Liver (tissue), 9 donors: ENCODE measurements around the gene MPC1. TPM values are rescaled to one million over a fixed set of nuclear protein-coding genes. Genes with fewer than 3 reads are reported as not detected.

Source experiments
- DNase-seq: peaks from one replicate; pipeline ENCODE4 v3.0.0-alpha.2; 2017; ENCODE audit warnings: low spot score
- H3K27ac ChIP-seq, 2 donors: one replicate each; pipeline ENCODE4 v1.7.0; 2013; ENCODE audit warnings: inconsistent platforms in 2 of 2, low read length in 2 of 2, control low read depth in 1 of 2, low read depth in 1 of 2, mild to moderate bottlenecking in 1 of 2
- H3K27me3 ChIP-seq, 4 donors: one replicate each; pipeline versions ENCODE4 v1.6.1 to v1.7.0; 2013; ENCODE audit warnings: low read length in 3 of 4, inconsistent platforms in 1 of 4, mild to moderate bottlenecking in 1 of 4, moderate library complexity in 1 of 4; ENCODE audit not compliant: control insufficient read depth in 4 of 4, insufficient read depth in 4 of 4
- H3K36me3 ChIP-seq, 4 donors: one replicate each; pipeline versions ENCODE4 v1.6.1 to v1.7.0; 2013; ENCODE audit warnings: low read length in 3 of 4, mild to moderate bottlenecking in 3 of 4, low read depth in 1 of 4, moderate library complexity in 1 of 4; ENCODE audit not compliant: control insufficient read depth in 4 of 4, insufficient read depth in 3 of 4
- H3K4me1 ChIP-seq, 4 donors: one replicate each; pipeline versions ENCODE4 v1.6.1 to v1.7.0; 2013; ENCODE audit warnings: low read length in 3 of 4, mild to moderate bottlenecking in 3 of 4, moderate library complexity in 1 of 4; ENCODE audit not compliant: control insufficient read depth in 4 of 4, insufficient read depth in 4 of 4
- H3K4me3 ChIP-seq, 3 donors: one replicate each; pipeline versions ENCODE4 v1.6.1 to v1.7.0; 2013; ENCODE audit warnings: low read length in 3 of 3, control low read depth in 1 of 3, low read depth in 1 of 3, mild to moderate bottlenecking in 1 of 3
- H3K9ac ChIP-seq, 2 donors: one replicate each; pipeline ENCODE4 v1.7.0; 2013; ENCODE audit warnings: low read length in 2 of 2, mild to moderate bottlenecking in 2 of 2, moderate library complexity in 2 of 2, control low read depth in 1 of 2, low read depth in 1 of 2
- H3K9me3 ChIP-seq, 4 donors: one replicate each; pipeline versions ENCODE4 v1.6.1 to v1.7.0; 2013; ENCODE audit warnings: low read length in 3 of 4; ENCODE audit not compliant: control insufficient read depth in 4 of 4
- ATF3 ChIP-seq: IDR thresholded peaks from 2 replicates; pipeline ENCODE4 v1.6.1; 2016; ENCODE audit warnings: antibody characterized with exemption
- CTCF ChIP-seq: fragments of 150-350 bp; IDR thresholded peaks from 2 replicates; pipeline ENCODE4 v1.5.1; 2017; ENCODE audit warnings: improper control_type of control experiment, low read depth, low read length; ENCODE audit not compliant: missing input control
- EGR1 ChIP-seq, 2 donors: IDR thresholded peaks; 2 replicates each; pipeline ENCODE4 v1.6.1; 2016 to 2018; ENCODE audit warnings: antibody characterized with exemption in 2 of 2, low read depth in 2 of 2
- FOXA1 ChIP-seq: IDR thresholded peaks from 2 replicates; pipeline ENCODE4 v1.6.1; 2016; ENCODE audit warnings: antibody characterized with exemption
- FOXA2 ChIP-seq: IDR thresholded peaks from 2 replicates; pipeline ENCODE4 v1.6.1; 2016; ENCODE audit warnings: antibody characterized with exemption
- GABPA ChIP-seq, 2 donors: IDR thresholded peaks in 1 of 2; conservative IDR thresholded peaks in 1 of 2; 2 replicates each; pipeline ENCODE4 v1.6.1; 2016; ENCODE audit warnings: antibody characterized with exemption in 2 of 2, mild to moderate bottlenecking in 1 of 2, moderate library complexity in 1 of 2
- HNF4A ChIP-seq, 2 donors: conservative IDR thresholded peaks; 2 replicates each; pipeline ENCODE4 v1.6.1; 2016; ENCODE audit warnings: antibody characterized with exemption in 2 of 2, mild to moderate bottlenecking in 2 of 2
- HNF4G ChIP-seq: IDR thresholded peaks from 2 replicates; pipeline ENCODE4 v1.6.1; 2016; ENCODE audit warnings: antibody characterized with exemption
- JUND ChIP-seq, 2 donors: IDR thresholded peaks; 2 replicates each; pipeline ENCODE4 v1.6.1; 2016; ENCODE audit warnings: antibody characterized with exemption in 2 of 2
- MAX ChIP-seq: IDR thresholded peaks from 2 replicates; pipeline ENCODE4 v1.6.1; 2016; ENCODE audit warnings: antibody characterized with exemption
- NR2F2 ChIP-seq: IDR thresholded peaks from 2 replicates; pipeline ENCODE4 v1.6.1; 2016; ENCODE audit warnings: antibody characterized with exemption
- RAD21 ChIP-seq, 2 donors: IDR thresholded peaks; 2 replicates each; pipeline ENCODE4 v1.6.1; 2016; ENCODE audit warnings: antibody characterized with exemption in 2 of 2, mild to moderate bottlenecking in 2 of 2
- REST ChIP-seq: IDR thresholded peaks from 2 replicates; pipeline ENCODE4 v1.6.1; 2016; ENCODE audit warnings: antibody characterized with exemption, mild to moderate bottlenecking
- SP1 ChIP-seq: IDR thresholded peaks from 2 replicates; pipeline ENCODE4 v1.6.1; 2018; ENCODE audit warnings: antibody characterized with exemption, mild to moderate bottlenecking
- TAF1 ChIP-seq: conservative IDR thresholded peaks from 2 replicates; pipeline ENCODE4 v1.6.1; 2016; ENCODE audit warnings: antibody characterized with exemption, mild to moderate bottlenecking
- YY1 ChIP-seq: IDR thresholded peaks from 2 replicates; pipeline ENCODE4 v1.6.1; 2016; ENCODE audit warnings: antibody characterized with exemption, mild to moderate bottlenecking
- ZBTB33 ChIP-seq: IDR thresholded peaks from 2 replicates; pipeline ENCODE4 v1.6.1; 2016; ENCODE audit warnings: antibody characterized with exemption
- WGBS: extraction: QIAGEN DNeasy Blood & Tissue Kit; methylation state at CpG from one replicate; pipeline ENCODE4 v1.1.7; 2013; 5-methylcytosine and 5-hydroxymethylcytosine counted together
- polyA plus RNA-seq, 2 donors: library from polyadenylated mRNA; stranded (reverse) in 1 of 2; unstranded in 1 of 2; fragments of 200-250 nt in 1 of 2; fragments of >200 nt in 1 of 2; fragmentation: Nextera tagmentation in 1 of 2; extraction: Ambion mirVana in 1 of 2; gene quantifications; one replicate each; pipeline versions ENCODE4 v1.2.1 to v1.2.3, GENCODE V29; 2013 to 2015
- total RNA-seq, 2 donors: library from RNA; depleted of rRNA; stranded (reverse); fragments of >200 nt; gene quantifications; one replicate each; pipeline ENCODE4 v1.2.3, GENCODE V29; 2014
- donor health status: healthy.
- donor health status: healthy.
- donor health status: healthy.
- donor health status: healthy.
- donor health status: healthy.

The MPC1 gene
- total and polyA plus RNA-seq, 4 donors: 79.7 to 478 (median 237) TPM

GRCh38 chr6:166343150-166343487 lies 39.6 kb downstream of the MPC1 start:
- H3K9me3 ChIP-seq: no peaks in the 10 kb centered on the region
- H3K4me3 ChIP-seq: peak overlapping the region; percentile 91 to 95 (median 94)
- no peak for TF ChIP-seq FOXA1
- no peak for TF ChIP-seq CTCF
- TF ChIP-seq SP1: no peak
- no peak for TF ChIP-seq GABPA (IDR thresholded peaks at IDR 0.05 in 1 of 2, conservative IDR thresholded peaks at IDR 0.05 in 1 of 2)
- TF ChIP-seq EGR1 (IDR thresholded peaks at IDR 0.05; ENCODE audit: low read depth in 2 of 2): no peak
- TF ChIP-seq TAF1: no peak
- no peak for TF ChIP-seq ATF3
- TF ChIP-seq HNF4A (conservative IDR thresholded peaks at IDR 0.05): no peak
- no peak for TF ChIP-seq RAD21 (IDR thresholded peaks at IDR 0.05)
- TF ChIP-seq NR2F2: no peak
- TF ChIP-seq JUND (IDR thresholded peaks at IDR 0.05): no peak
- TF ChIP-seq FOXA2: no peak
- TF ChIP-seq HNF4G: no peak
- no peak for TF ChIP-seq REST
- no peak for TF ChIP-seq ZBTB33
- no peak for TF ChIP-seq YY1
- no peak for TF ChIP-seq MAX
- H3K9ac ChIP-seq: peak overlapping the region; percentile 84 to 97
- peak overlapping the region; percentile 91 to 94 for H3K27ac ChIP-seq
- H3K27me3 ChIP-seq: no peaks in the 10 kb centered on the region
- peaks cover 3 to 42% (median 22%) of the 10 kb centered on the region in 4 donors for H3K4me1 ChIP-seq
- H3K36me3 ChIP-seq: peaks cover 0 to 4% (median 0%) of the 10 kb centered on the region in 4 donors
- 12% methylated on average over 3 of the region's 3 CpGs for WGBS
- DNase-seq: no peak
